ENCODE measurements around the gene ADGRA1. TPM values are rescaled to one million over a fixed set of nuclear protein-coding genes. Genes with fewer than 3 reads are reported as not detected.
"Not testable (repeated sequence)": the region's sequence is repeated elsewhere in the genome, so short reads cannot be mapped to it uniquely, and the experiment has no call there.

The ADGRA1 gene
- total and polyA plus RNA-seq, 7 donors: 0.05 to 0.84 (median 0.08) TPM; not detected in 2

GRCh38 chr10:133052076-133052475, 35.6 kb upstream of the ADGRA1 start:
- DNase-seq (no peak), ATAC-seq (no peak)
- Histone ChIP-seq H3K4me1 (no peaks in the 10 kb centered on the region), H3K27ac (no peak overlapping the region), H3K9me3 (no peaks in the 10 kb centered on the region), H3K27me3 (ENCODE audit: insufficient read depth in 3 of 3, low read length in 2 of 3) (peaks cover 0 to 44% (median 6%) of the 10 kb centered on the region in 3 donors), H3K36me3 (ENCODE audit: insufficient read depth in 1 of 2, low read depth in 1 of 2) (no peaks in the 10 kb centered on the region), H3K4me3 (no peak overlapping the region)
- intact Hi-C loops (cut with DNase I): no loop called here
- no peak for TF ChIP-seq CTCF (IDR thresholded peaks at IDR 0.05)
- WGBS, 3 donors: 89 to 94% (median 92%) methylated on average over 14 of the region's 14 CpGs

DNA sequence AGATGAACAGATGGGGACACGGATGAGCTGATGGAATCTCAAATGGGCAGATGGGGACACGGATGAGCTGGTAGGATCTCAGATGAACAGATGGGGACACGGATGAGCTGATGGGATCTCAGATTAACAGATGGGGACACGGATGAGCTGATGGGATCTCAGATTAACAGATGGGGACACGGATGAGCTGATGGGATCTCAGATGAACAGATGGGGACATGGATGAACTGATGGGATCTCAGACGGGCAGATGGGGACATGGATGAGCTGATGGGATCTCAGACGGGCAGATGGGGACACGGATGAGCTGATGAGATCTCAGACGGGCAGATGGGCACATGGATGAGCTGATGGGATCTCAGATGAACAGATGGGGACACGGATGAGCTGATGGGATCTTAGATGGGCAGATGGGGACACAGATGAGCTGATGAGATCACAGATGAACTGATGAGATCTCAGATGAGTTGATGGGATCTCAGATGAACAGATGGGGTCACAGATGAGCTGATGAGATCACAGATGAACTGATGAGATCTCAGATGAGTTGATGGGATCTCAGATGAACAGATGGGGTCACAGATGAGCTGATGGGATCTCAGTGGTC, 34.1 kb upstream of the ADGRA1 start:
- H3K9me3 ChIP-seq; ATAC-seq; H3K36me3 ChIP-seq (ENCODE audit: insufficient read depth in 1 of 2, low read depth in 1 of 2); H3K4me1 ChIP-seq; H3K27ac ChIP-seq; DNase-seq; H3K4me3 ChIP-seq; intact Hi-C loops (cut with DNase I): not testable (repeated sequence)
- peaks cover 0 to 31% (median 4%) of the 10 kb centered on the region in 3 donors for H3K27me3 ChIP-seq (ENCODE audit: insufficient read depth in 3 of 3, low read length in 2 of 3)
- WGBS, 3 donors: 67 to 72% (median 71%) methylated on average over 10 of the region's 10 CpGs

DNA sequence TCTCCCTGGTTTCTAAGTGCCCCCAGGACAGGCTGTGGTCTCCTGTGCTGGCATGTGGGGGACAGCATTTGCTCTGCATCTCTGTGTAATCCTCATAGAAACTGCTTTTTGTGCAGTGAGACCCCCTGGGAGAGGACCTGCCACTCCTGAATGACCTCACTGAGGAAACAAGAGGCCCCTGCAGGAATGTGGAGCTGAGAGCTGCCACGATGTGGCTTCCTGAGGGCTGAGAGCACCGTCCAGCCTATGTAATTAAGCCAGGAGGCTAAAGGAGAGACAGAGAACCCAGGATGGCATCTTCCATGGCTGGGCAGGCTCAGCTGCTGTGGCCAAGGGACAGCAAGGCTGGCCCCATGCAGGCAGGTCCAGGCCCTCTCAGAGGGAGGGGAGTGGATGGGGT, 32.3 kb upstream of the ADGRA1 start:
- WGBS, 3 donors: 25 to 29% (median 26%) methylated on average over 2 of the region's 2 CpGs
- ATAC-seq: no peak
- Histone ChIP-seq H3K4me1 (no peaks in the 10 kb centered on the region), H3K4me3 (no peak overlapping the region), H3K9me3 (no peaks in the 10 kb centered on the region), H3K27me3 (ENCODE audit: insufficient read depth in 3 of 3, low read length in 2 of 3) (peaks cover 0 to 23% (median 4%) of the 10 kb centered on the region in 3 donors), H3K27ac (no peak overlapping the region), H3K36me3 (ENCODE audit: insufficient read depth in 1 of 2, low read depth in 1 of 2) (no peaks in the 10 kb centered on the region)
- no peak for DNase-seq
- TF ChIP-seq CTCF (IDR thresholded peaks at IDR 0.05): no peak
- intact Hi-C loops (cut with DNase I): no loop called here

GRCh38 chr10:133056001-133056400, 31.7 kb upstream of the ADGRA1 start:
- H3K27ac ChIP-seq: no peak overlapping the region
- H3K9me3 ChIP-seq: no peaks in the 10 kb centered on the region
- DNase-seq: no peak
- TF ChIP-seq CTCF (IDR thresholded peaks at IDR 0.05): no peak
- no peaks in the 10 kb centered on the region for H3K4me1 ChIP-seq
- WGBS, 3 donors: 85 to 94% (median 86%) methylated on average over 12 to 13 of the region's 13 CpGs
- no peak for ATAC-seq
- no peaks in the 10 kb centered on the region for H3K36me3 ChIP-seq (ENCODE audit: insufficient read depth in 1 of 2, low read depth in 1 of 2)
- H3K4me3 ChIP-seq: no peak overlapping the region
- intact Hi-C loops (cut with DNase I): no loop called here
- H3K27me3 ChIP-seq (ENCODE audit: insufficient read depth in 3 of 3, low read length in 2 of 3): peaks cover 0 to 24% (median 4%) of the 10 kb centered on the region in 3 donors

DNA sequence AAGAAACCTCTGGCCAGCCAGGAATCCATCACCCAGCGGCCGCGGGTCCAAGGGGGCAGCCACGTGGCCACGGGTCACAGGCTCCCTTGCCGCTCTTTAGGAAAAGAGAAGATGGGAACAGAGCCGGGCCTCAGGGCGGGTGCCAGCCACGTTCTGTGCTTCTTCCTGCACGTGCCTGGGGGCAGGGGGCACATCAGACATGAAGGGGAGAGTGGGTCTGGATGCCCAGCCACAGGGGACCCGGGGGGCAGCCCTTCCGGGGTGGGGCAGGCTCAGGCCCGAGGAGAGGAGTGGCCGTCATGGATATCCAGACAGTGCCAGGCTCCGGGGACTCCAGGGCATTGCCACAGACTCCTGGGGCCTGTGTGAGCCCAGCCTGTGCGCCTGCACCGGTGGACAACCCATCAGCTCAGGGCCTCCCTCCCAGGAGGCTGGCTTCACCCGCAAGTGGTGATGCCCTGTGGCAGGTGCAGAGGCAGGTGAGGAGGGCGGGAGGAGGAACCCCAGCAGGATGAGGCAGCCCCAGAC, 31.0 kb upstream of the ADGRA1 start:
- TF ChIP-seq CTCF (IDR thresholded peaks at IDR 0.05): no peak
- peaks cover 0 to 29% (median 4%) of the 10 kb centered on the region in 3 donors for H3K27me3 ChIP-seq (ENCODE audit: insufficient read depth in 3 of 3, low read length in 2 of 3)
- intact Hi-C loops (cut with DNase I): no loop called here
- H3K27ac ChIP-seq: no peak overlapping the region
- DNase-seq: no peak
- H3K36me3 ChIP-seq (ENCODE audit: insufficient read depth in 1 of 2, low read depth in 1 of 2): no peaks in the 10 kb centered on the region
- 64 to 70% (median 65%) methylated on average over 18 to 19 of the region's 19 CpGs for WGBS, 3 donors
- no peak for ATAC-seq
- H3K4me3 ChIP-seq: no peak overlapping the region
- no peaks in the 10 kb centered on the region for H3K9me3 ChIP-seq
- H3K4me1 ChIP-seq: no peaks in the 10 kb centered on the region

Measured in psoas muscle (tissue), 8 donors.